Esophagus squamous epithelium (tissue), 4 donors: ENCODE measurements around the gene LIG3.

ENCODE experiments used
- CTCF ChIP-seq, 6 experiments: fragments of 450-650 bp in 4 of 6; fragments of 200-600 bp in 2 of 6; sonication (generic) in 2 of 6; IDR thresholded peaks; one replicate each; pipeline ENCODE4 v1.5.1; 2016 to 2019; ENCODE audit warnings: antibody characterized with exemption in 6 of 6, mild to moderate bottlenecking in 4 of 6, moderate library complexity in 4 of 6
- POLR2A ChIP-seq, 4 donors: fragments of 450-650 bp; IDR thresholded peaks; one replicate each; pipeline ENCODE4 v1.6.1; 2017; ENCODE audit warnings: antibody characterized with exemption in 4 of 4, mild to moderate bottlenecking in 4 of 4, moderate library complexity in 3 of 4

- TF ChIP-seq CTCF (IDR thresholded peaks at IDR 0.05) (no peak), POLR2A (IDR thresholded peaks at IDR 0.05) (no peak)
These were observed 17.1 kb downstream of the LIG3 start for GRCh38 chr17:34997355-34997862.
